GF-D8 (cell line): ENCODE results near the gene EHMT1.
"Not testable (repeated sequence)": the region's sequence is repeated elsewhere in the genome, so short reads cannot be mapped to it uniquely, and the experiment has no call there.

Source experiments
- DNase-seq: peaks from one replicate; lab custom pipeline; 2025; lab: John Stamatoyannopoulos, UW

EHMT1 gene

DNA sequence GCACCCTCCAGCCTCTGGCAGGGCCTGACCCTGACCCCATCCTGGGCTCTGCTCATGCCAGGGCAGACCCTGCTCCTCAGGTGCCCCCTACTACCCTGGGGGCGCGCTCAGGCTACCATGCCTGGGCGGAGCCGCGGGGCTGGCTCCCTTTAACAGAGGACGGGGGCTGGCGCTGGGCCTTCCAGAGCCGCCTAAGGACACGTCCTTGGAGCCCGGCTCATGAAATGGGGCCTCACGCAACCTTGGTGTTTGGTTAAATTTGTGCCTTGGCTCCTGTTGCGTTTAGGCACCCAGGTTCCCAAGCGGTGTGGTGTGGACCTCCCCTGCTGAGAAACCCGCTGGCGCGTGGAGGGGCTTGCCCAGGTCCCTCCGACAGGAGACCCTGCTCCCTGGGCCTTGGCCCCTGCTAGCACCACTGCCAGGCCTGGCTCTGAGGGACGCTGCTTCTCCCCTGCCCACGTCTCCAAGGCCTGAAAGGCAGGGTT is 3.4 kb upstream of the EHMT1 start:
- no peak for DNase-seq

- no peak for DNase-seq
Measured at GRCh38 chr9:137619240-137620047, 639 bp downstream of the EHMT1 start.

DNA sequence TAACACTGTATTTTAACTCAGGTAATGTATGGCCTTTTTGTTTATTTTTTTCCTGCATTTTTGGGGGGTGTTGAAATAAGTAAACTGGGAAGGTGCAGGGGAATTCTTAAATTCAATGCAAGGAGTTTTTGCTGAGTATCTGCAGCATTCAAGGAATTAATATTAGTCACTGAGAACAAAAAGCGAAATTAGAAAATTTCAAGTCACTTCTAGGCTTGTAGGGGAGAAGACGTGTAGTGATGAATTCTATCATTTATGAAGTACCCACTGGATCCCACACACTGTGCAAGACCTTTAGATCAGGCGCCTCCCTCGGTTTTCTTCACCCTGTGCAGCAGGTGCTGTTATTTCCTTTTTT is 1.2 kb downstream of the EHMT1 start:
- no peak for DNase-seq

GRCh38 chr9:137620581-137620980 is 1.8 kb downstream of the EHMT1 start:
- DNase-seq = no peak

- DNase-seq = no peak
Measured at GRCh38 chr9:137621131-137621757, 2.4 kb downstream of the EHMT1 start.

DNA sequence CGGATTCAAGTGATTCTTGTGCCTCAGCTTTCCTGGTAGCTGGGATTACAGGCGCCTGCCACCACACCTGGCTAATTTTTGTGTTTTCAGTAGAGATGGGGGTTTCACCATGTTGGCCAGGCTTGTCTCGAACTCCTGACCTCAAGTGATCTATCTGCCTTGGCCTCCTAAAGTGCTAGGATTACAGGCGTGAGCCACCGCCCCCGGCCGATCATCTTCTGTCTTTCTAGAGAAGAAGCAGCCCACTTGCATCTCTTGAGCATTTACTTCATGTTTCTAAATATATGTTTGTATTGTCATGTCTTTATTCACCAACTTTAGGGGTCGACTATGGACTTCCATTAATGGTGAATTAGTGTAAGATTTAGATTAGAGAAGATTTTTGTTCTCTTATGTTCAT is 3.4 kb downstream of the EHMT1 start:
- not testable (repeated sequence) for DNase-seq

- peak; percentile 60 for DNase-seq
Measured at GRCh38 chr9:137626464-137626863, 7.7 kb downstream of the EHMT1 start.

DNA sequence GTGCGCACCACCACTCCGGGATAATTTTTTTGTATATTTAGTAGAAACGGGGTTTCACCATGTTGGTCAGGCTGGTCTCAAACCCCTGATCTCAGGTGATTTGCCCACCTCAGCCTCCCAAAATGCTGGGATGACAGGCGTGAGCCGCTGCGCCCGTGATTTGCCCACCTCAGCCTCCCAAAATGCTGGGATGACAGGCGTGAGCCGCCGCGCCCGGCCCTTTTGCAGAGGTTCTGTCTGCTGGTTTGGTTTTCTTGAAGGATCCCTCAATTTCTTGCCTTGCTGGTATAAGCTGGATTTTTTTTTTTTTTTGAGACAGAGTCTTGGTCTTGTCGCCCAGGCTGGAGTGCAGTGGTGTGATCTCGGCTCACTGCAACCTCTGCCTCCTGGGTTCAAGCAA is 8.6 kb downstream of the EHMT1 start:
- DNase-seq = not testable (repeated sequence)

GRCh38 chr9:137630126-137630525 is 11.3 kb downstream of the EHMT1 start:
- no peak for DNase-seq

DNA sequence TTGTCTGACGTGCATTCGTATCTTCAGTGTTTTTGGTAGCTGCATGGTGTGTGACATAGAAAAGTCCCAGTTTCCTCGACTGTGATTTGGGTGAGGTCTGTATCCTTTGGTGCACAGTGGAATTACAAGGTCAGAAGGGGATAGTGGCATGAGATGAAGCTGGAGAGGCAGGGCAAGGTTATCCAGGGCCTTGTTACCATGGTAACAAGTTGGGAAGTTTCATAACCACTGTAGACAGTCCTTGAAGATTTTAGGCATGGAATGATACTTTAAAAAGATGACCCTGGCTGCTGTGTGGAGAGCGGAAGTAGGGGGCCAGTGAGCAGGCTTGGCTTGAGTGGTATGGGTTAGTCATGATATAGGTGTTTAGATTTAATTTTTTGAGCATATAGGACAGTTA is 11.9 kb downstream of the EHMT1 start:
- DNase-seq = no peak

DNA sequence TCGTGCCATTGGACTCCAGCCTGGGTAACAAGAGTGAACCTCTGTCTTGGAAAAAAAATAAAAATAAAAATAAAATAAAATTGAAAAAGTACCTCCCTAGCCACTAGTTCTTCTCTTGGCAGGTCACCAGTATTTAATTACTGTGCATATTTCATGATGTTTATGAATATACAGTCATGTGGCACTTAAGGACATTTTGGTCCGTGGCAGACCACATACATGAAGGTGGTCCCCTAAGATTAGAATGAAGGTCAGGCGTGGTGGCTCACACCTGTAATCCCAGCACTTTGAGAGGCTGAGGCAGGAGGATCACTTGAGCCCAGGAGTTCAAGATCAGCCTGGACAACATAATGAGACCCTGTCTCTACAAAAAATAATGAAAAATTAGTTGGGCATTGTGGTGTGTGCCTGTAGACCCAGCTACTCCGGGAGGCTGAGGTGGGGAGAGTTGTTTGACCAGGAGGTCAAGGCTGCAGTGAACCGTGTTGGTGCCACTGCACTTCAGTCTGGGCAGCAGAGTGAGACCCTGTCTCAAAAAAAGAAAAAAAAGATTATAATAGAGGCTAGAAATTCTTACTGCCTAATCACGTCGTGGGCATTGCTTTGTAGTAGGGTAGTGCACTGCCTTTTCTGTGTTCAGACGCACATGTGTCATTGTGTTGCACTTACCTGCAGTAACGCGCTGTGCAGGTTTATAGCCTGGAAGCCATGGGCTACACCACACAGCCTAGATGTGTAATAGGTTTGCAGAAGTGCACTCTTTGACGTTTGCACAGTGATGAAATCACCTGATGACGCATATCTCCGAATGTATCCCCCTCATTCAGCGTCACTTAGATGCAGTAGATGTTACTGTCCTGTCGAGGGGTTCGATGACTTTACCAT is 12.8 kb downstream of the EHMT1 start:
- no peak for DNase-seq

- DNase-seq = peak; percentile 25
Measured at GRCh38 chr9:137632230-137633161, 13.7 kb downstream of the EHMT1 start.

DNA sequence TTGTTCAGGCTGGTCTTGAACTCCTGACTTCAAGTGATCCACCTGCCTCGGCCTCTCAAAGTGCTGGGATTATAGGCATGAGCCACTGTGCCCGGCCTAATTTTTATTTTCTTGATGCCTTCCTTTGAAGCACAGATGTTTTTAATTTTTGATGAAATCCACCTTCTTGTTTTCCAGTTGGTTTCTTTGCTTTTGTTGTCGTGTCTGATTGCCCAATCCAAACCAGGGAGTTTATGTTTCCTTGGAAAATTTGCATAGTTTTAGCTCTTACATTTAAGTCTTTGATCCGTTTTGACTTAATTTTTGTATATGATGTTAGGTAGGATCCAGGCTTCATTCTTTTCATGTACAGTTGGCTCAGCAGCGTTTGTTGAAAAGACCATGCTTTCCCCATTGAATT is 15.2 kb downstream of the EHMT1 start:
- no peak for DNase-seq

DNA sequence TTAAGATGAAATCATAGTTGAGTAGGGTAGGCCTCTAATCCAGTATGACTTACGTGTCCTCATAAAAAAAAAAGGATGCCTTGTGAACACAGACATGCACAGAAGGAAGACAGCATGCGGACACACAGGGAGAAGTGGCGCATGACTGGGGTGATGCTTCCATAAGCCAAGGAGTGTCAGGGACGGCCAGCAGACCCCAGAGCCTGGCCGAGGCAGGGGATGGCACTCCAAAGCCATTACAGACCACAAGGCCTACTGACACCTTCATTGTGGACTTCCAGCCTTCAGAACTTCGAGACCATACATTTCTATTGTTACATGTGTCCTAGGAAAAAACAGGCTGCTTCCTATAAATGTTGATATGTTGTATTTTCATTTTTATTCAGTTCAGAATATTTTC is 19.9 kb downstream of the EHMT1 start:
- DNase-seq = no peak

DNA sequence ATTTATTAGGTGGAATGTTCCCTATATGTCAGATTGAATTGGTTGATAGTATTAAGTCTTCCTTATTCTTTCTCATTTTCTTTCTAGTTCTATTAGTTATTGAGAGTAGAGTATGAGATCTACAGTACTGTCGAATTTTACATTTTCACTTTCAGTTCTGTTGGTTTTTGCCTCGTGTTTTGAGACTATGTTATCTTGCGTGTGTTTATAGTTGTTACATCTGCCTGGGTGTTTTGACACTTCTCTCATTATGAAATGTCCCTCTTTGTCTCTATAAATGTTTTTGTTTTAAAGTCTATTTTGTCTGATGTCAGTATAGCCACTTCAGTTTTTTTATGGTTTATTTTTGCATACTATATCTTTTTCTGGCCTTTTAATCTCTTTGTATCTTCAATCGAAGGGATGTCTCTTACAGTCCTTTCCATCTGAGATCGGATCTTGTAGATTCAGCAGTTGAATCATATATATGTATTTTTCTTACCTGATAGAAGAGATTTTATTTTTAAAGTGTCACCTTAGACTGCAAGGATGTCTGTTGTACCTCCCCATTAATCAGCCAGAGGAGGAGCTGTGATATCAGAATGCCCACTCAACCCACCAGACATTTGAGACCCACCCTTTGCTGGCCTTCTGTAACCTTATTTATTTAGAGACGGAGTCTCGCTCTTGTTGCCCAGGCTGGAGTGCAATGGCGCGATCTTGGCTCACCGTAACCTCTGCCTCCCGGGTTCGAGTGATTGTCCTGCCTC is 20.7 kb downstream of the EHMT1 start:
- no peak for DNase-seq

- DNase-seq = no peak
Measured at GRCh38 chr9:137640862-137641261, 22.1 kb downstream of the EHMT1 start.

- no peak for DNase-seq
Measured at GRCh38 chr9:137642118-137642601, 23.4 kb downstream of the EHMT1 start.

GRCh38 chr9:137642892-137643291 is 24.1 kb downstream of the EHMT1 start:
- DNase-seq = no peak

DNA sequence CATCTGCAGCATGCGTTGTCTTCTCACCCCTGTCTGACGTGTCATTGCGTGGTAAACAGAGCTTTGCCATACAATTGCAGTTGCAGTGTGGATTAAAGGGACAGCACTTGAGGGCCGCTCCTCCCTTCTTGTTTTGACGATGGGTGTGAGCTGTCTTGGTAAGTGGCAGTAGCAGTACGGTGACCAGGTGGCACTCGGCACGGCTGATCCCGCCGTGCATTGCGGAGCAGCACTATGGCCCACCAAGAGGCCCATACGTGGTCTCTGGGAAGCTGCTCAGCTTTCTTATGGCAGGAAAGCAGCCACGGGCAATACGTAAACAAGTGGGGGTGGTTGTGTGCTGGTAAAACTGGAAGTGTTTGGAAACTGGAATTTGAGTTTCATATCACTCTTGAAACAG is 25.1 kb downstream of the EHMT1 start:
- DNase-seq = no peak

DNA sequence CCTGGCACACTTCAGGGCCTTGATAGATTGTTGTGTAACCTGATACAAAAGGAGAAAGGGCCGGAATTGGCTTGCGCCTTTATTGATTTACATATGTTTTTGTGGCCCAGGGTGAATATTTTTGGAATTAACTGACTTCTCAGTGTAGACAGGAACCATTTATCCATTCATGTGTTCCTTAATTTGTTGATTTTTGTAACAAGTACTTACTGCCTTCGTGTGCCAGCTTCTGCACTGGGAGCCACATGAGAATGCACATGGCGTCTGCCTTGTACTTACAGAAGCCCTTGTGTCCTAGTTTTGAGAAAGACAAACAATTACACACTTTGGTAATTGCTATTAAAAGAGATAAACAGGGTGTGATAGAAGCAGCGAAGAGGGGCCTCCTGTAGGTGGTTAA is 26.4 kb downstream of the EHMT1 start:
- no peak for DNase-seq

GRCh38 chr9:137646341-137646740 is 27.5 kb downstream of the EHMT1 start:
- DNase-seq = no peak
